Activated T-helper 9 cell treated with anti-CD3 and anti-CD28 coated beads, Interleukin-2, amount 50 U/mL, for 16 hours (primary cell): ENCODE data around the gene TFDP2.

Source experiments
- DNase-seq: peaks from one replicate; pipeline ENCODE4 v3.0.0-alpha.2; 2020; ENCODE audit warnings: low read depth

The TFDP2 gene

DNA sequence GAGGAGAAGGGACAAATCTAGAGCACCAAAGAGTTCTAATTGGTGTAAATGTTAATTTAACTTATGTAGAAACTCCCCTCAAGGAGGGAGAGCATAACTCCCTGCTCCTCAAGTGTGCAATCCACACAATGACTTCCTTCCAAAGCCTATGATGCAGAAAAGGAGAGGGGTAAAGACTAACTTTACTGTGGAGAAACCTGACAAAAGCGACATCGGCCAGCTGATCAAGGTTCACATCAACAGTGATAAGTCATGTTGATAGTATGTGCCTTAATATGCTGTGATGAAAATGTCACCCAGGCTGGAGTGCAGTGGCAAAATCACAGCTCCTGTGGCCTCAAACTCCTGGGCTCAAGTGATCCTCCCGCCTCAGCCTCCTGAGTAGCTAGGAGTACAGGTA lies 76.5 kb downstream of the TFDP2 start:
- DNase-seq = no peak

- no peak for DNase-seq
These were observed 83.4 kb downstream of the TFDP2 start for GRCh38 chr3:142065932-142066331.

- no peak for DNase-seq
These were observed 84.0 kb downstream of the TFDP2 start for GRCh38 chr3:142065344-142065743.

DNA sequence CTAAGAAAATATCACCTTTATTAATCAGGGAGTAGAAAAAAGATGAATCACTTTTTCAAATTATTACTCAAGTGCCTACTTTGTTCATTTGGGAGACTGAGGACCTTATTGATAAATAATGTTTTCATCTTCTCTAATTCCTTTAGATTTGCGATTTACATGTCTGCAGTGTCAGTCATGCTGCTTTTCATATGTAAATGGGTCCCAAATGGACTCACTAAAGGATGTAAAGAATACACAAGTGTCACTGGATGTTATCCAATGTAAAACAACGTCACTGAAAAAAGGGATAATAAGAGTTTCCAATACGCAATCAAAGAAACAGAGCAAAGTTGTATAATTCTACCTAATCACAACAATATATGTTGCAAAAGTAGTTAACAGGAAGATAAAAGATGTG lies 84.9 kb downstream of the TFDP2 start:
- DNase-seq = no peak

DNA sequence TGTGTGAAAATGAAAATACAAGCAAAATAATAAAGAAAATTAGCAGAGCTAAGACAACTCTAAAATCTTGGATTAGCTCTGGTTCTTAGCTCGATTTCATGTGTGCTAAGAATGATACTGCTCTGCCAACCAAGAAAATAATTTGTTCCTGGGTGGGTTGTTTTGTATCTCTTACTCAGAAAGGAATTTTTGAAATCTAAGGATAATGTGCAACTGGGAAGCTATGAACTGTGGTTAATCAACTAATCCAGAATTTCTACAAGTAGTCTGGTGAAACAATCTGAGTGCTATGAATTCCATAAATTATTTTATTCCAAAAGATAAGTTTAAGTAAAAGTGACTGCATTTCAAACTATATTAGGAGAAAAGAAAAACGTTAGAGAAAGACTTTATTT lies 92.0 kb downstream of the TFDP2 start:
- DNase-seq = no peak

DNA sequence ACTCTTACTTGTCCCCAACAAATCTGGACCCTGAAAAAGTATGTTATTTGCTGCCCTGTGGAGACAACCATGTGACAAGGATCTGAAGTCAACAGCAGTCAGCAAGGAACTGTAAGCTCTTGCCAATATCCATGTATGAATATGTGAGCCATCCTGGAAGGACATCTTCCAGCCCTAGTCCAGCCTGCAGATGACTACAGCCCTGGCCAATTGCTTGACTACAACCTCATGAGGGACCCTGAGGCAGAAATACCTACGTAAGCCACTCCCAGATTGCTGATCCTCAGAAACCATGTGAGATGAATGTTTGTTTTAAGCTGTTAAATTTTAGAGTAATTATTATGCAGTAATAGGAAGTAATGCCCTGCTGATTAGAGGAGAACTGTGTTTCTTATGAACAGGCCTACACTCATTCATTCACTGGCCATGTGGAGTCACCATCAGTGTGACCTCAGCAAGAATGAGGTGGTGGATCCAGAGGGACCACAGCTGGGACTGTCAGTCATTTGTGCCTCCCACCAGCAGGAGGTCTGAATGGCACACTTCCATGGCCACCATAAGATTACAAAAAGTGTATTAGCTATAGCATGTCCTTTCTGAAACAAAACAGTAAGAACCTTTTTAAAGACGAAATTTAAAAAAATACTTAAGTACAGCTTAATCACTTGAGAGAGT lies 92.6 kb downstream of the TFDP2 start:
- DNase-seq = no peak

DNA sequence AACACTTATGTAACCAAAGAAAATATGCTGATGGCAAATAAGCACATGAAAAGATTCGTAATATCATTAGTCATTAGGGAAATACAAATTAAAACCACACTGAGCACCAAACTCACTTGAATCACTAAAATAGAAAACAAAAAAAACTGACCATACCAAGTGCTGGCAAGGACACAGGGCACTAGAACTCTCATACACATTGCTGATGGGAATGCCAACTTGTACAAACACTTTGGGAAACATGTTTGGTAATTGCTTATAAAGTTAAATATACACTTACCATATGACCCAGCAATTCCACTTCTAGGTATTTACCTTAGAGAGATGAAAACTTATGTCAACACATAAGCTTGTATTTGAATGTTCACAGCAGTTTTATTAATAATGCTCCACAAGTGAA lies 95.5 kb downstream of the TFDP2 start:
- no peak for DNase-seq

DNA sequence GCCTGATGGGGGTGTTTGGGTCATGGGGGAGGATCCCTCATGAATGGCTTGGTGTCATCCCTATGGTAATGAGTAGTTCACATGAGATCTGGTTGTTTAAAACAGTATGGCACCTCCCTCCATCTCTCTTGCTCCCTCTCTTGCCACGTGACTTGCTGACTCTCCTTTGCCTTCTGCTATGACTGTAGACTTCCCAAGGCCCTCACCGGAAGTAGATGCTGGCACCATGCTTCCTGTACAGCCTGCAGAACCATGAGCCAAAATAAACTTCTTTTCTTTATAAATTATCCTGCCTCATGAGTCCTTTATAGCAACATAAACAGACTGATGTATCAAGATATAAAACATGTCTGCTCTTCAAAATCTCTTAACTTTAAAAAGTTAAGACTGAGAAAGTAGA lies 96.1 kb downstream of the TFDP2 start:
- no peak for DNase-seq

DNA sequence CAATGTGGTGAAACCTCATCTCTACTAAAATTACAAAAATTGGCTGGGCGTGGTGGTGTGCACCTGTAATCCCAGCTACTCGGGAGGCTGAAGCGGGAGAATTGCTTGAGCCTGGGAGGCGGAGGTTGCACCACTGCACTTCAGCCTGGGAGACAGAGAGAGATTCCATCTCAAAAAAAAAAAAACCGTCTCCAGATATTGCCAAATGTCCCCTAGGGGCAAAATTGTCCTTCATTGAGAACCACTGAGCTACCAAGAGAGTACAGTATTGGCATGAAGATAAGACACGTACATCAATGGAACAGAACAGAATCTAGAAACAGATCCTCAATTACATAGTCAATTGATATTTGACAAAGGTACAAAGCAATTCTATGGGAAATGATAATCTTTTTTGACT lies 98.0 kb downstream of the TFDP2 start:
- no peak for DNase-seq

DNA sequence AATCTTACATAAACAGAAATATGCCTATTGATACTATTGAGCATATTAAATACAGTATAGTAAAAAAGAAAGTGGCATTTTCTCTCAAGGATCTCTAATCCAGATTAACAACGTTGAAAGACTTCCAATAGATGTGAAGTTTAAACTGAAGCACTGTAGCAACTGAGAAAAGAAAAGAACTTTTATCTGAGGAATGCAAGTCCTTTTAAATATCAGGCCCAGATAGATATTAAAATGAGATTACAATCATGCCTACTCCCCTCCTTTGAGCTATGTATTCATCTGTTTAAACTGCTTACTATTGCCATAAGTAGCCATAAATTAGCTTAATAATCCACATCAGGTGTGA lies 102.3 kb downstream of the TFDP2 start:
- DNase-seq = no peak

DNA sequence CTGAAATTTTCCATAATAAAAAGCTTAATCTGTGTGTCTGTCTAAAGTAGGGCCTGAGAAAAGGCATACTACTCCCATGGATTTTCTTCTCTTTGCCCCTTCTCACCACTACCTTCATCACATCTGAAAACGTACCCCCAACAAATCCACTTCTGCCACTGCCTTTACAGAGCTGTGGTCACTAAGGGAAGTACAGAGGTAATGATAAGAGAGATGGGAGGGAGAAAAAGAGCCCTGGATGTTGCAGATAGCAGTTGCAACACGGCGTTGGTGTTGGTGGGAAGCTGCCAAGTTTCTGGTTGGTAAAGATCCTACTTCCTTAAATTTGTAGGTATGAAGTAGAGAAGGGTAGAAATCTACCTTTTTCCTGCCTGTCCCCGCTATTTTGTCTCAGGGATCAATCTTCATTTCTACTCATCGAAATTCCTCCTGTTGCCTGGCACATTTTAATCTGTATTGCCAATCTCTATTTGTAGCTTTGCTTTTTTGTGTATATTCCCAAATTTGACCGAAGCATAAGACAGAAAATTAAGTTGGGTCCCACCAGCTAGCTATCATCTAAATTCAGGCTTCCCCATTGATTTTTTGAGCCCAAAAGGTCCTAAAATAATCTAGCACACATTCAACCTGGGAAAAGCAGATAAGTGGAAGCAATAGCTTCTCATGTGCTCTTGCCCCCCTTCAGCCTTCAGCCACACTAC lies 102.9 kb downstream of the TFDP2 start:
- no peak for DNase-seq

- DNase-seq = no peak
These were observed 108.3 kb downstream of the TFDP2 start for GRCh38 chr3:142040941-142041491.

GRCh38 chr3:142035308-142035922 lies 113.9 kb downstream of the TFDP2 start:
- no peak for DNase-seq

- DNase-seq = no peak
These were observed 116.1 kb downstream of the TFDP2 start for GRCh38 chr3:142033292-142033691.

- no peak for DNase-seq
These were observed 117.8 kb downstream of the TFDP2 start for GRCh38 chr3:142031575-142031974.

DNA sequence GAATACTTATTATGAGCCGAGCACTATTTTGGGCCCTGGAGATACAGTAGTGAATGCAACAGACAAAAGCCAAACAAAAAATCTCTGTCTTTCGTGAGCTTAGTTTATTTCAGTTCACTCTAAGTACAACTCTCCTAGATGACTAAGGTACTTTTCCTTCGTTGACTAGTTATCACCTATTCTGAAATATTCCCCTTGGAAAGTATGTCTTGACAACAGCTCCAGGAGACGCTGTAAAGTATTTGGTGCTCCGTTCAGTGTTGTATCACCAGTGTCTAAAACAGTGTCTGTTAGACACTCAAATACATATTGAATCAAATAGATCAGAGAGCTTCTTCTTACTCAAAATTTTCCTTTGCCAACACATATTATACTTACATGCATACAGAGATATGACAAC lies 119.6 kb downstream of the TFDP2 start:
- DNase-seq = no peak

- no peak for DNase-seq
These were observed 120.2 kb downstream of the TFDP2 start for GRCh38 chr3:142029052-142029642.

DNA sequence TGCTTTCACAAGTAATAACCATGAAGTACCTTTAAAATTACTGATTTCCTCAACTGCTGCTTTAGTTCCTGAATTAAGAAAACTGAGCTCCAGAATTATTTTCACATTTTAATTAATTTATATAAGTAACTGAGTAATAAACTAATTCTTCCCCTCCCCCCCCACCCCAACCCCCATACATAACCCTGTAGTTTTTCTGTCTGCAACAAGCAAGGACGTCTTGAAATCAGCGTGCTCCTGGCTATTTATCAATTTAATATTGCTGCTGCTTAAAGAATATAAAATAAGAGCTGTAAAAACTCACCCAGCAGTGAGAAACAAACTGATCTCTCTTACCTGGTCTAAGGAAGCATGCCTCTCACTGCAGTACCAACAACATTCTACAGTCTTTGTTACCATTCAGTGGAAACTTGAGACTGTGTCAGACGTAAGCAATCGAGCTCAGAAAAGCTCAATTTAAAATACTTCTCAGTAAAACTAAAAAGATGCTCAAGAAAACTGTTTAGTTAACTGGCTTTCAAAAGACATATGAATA lies 121.0 kb downstream of the TFDP2 start:
- no peak for DNase-seq

DNA sequence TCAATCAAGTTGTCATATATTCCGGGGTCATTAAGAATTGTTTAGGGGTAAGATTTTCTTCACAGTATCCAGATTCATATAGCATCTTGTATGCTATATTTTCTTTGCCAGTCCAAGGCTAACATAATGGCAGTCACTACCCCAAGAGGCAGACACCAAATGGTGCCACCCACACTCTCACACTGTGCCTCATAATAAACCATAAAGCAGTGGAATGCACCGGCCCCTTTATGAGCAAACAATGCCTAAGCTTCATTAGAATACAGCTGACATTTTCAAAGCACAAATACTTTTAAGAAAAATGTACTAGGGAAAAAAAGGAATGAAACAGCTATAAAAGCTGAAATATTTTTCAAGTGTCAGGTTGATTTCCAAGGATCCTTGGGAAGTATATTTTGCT lies 121.6 kb downstream of the TFDP2 start:
- DNase-seq = no peak

DNA sequence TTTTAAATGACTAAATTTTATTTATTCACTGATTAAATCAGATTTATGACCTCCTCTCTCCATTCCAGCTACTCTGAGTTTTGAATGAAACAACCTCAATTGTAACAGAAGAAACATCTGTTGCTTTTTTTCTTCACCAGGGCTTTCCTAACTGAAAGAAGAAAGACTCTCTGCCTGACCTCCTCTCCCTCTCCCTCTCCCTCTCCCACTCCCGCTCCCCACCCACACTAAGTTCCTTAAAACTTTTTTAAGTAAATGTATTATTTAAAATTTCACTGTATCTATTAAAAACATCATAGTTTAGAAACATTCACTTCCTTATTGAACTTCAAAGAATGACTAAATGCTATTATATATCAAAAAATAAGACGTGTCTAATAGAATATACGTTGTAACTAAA lies 122.0 kb downstream of the TFDP2 start:
- DNase-seq = no peak

DNA sequence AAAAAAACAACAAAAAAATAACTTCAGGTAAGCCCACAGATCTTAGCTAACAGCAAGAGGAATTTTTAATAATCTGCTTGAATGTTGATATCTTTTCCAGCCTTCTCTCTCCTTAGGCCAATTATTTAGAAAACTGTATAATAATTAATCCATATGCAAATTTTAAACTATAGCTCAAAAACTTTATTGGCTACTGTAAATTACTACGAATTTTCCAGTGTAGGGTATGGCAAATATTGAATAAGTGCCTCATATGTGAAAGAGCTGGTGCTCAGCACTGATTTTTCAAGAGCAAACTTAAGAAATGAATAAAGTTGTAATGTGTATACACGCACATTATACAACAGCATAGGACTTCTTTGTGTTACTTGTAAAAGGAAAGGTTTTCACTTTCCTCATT lies 123.0 kb downstream of the TFDP2 start:
- no peak for DNase-seq

DNA sequence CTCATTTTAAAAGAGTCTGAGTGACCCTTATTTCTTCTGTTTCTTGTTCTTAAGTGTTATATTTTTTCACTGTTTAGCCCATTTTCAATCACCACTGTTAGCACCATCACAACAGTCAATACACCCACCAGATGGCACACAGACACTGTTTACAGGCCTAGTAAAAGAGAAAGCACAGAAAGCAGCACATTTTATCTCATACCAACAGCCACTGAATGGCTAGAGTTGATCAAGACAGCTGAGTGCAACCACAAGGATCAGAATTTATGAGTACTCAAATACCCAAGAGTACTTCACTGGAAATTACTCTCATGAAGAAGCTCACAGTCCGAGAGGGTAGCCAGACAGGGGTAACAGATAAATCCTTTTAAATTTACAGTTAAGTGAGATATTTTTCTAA lies 127.0 kb downstream of the TFDP2 start:
- no peak for DNase-seq

DNA sequence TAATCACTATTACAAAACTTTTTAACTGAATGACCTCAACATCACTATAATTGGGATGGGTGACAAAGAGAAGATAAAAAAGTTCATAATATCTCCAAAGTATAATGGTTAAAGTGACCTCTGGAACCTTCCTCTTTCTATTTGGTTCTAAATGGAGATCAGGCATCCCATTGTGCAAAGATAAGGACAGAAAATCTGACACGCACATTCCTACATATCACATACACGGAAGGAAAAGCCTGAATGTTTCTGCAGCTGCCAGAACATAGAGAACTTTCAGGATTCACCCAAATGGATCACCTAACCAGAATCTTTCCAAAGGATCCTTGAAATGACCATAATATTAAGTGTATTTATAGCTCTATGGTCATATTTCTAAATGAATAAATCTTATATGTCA lies 128.2 kb downstream of the TFDP2 start:
- DNase-seq = no peak
